HG02973 (cell line): Measurements from ENCODE around the gene FKBP14.
A peak's percentile ranks its signal among the peaks of the same experiment; 100 is the strongest.

ENCODE experiments used
- ATAC-seq: cut with Tn5 transposase; IDR thresholded peaks from one replicate; pipeline ENCODE4 v1.9.1; 2021; ENCODE audit warnings: moderate library complexity; ENCODE audit not compliant: unreplicated experiment

The FKBP14 gene

GRCh38 chr7:30034501-30034900 lies 8.0 kb upstream of the FKBP14 start:
- no peak for ATAC-seq

GRCh38 chr7:30032310-30033125 lies 6.0 kb upstream of the FKBP14 start:
- ATAC-seq, result no peak

GRCh38 chr7:30029696-30030095 lies 3.2 kb upstream of the FKBP14 start:
- no peak for ATAC-seq

- ATAC-seq, result peak; percentile 16
These were observed 2.5 kb upstream of the FKBP14 start for GRCh38 chr7:30028749-30029635.

GRCh38 chr7:30028216-30028748 lies 1.8 kb upstream of the FKBP14 start, which contains the start of gene PLEKHA8:
PLEKHA8 (plus strand) TSS chr7:30028412; CDS start chr7:30028763, 351 bp downstream.
- ATAC-seq, result peak; percentile 37

- ATAC-seq, result no peak
These were observed 1.3 kb upstream of the FKBP14 start for GRCh38 chr7:30027740-30028215.

- ATAC-seq, result peak; percentile 27
These were observed 559 bp upstream of the FKBP14 start for GRCh38 chr7:30027065-30027456.

- no peak for ATAC-seq
These were observed 3.0 kb downstream of the FKBP14 start for GRCh38 chr7:30023524-30023923.

GRCh38 chr7:30022991-30023390 lies 3.5 kb downstream of the FKBP14 start:
- ATAC-seq, result no peak

- no peak for ATAC-seq
These were observed 6.0 kb downstream of the FKBP14 start for GRCh38 chr7:30020535-30020934.

GRCh38 chr7:30019960-30020359 lies 6.5 kb downstream of the FKBP14 start:
- no peak for ATAC-seq

GRCh38 chr7:30019387-30019786 lies 7.1 kb downstream of the FKBP14 start:
- no peak for ATAC-seq

- ATAC-seq, result no peak
These were observed 8.1 kb downstream of the FKBP14 start for GRCh38 chr7:30018451-30018850.

GRCh38 chr7:30012757-30013156 lies 13.7 kb downstream of the FKBP14 start:
- no peak for ATAC-seq

- no peak for ATAC-seq
These were observed 16.5 kb downstream of the FKBP14 start for GRCh38 chr7:30010021-30010420.

GRCh38 chr7:30005464-30005863 lies 21.0 kb downstream of the FKBP14 start:
- no peak for ATAC-seq

GRCh38 chr7:30003098-30003497 lies 23.4 kb downstream of the FKBP14 start:
- no peak for ATAC-seq

GRCh38 chr7:30001998-30002397 lies 24.5 kb downstream of the FKBP14 start:
- no peak for ATAC-seq

- no peak for ATAC-seq
These were observed 28.0 kb downstream of the FKBP14 start for GRCh38 chr7:29998489-29998888.

- ATAC-seq, result no peak
These were observed 30.2 kb downstream of the FKBP14 start for GRCh38 chr7:29996321-29996720.

- no peak for ATAC-seq
These were observed 30.9 kb downstream of the FKBP14 start for GRCh38 chr7:29995652-29996051.
